Measurements from ENCODE around the gene CHAT. TPM values are rescaled to one million over a fixed set of nuclear protein-coding genes. Genes with fewer than 3 reads are reported as not detected.

Gene CHAT
- total RNA-seq, 2 donors from 2014 or later = not detected

GRCh38 chr10:49606981-49607535 is 6.8 kb upstream of the CHAT start:
- ATAC-seq = peak in 1 of 2 donors; percentile 73
- DNase-seq (ENCODE audit: low spot score in 2 of 2) = peak; percentile 56 to 79
- Mint-ChIP-seq H3K36me3 (peaks cover 8 to 22% of the 10 kb centered on the region in 2 donors), H3K27ac (no peak overlapping the region), H3K9me3 (peaks cover 0 to 11% of the 10 kb centered on the region in 2 donors)

- H3K27ac Mint-ChIP-seq = no peak overlapping the region
- peak in 1 of 2 donors; percentile 31 for DNase-seq (ENCODE audit: low spot score in 2 of 2)
- ATAC-seq = no peak
- H3K9me3 Mint-ChIP-seq = peaks cover 5 to 11% of the 10 kb centered on the region in 2 donors
- H3K36me3 Mint-ChIP-seq = peaks cover 14 to 29% of the 10 kb centered on the region in 2 donors
Observed at GRCh38 chr10:49608166-49609005, 5.5 kb upstream of the CHAT start.

- peaks cover 5 to 11% of the 10 kb centered on the region in 2 donors for H3K9me3 Mint-ChIP-seq
- ATAC-seq (no peak), DNase-seq (ENCODE audit: low spot score in 2 of 2) (no peak)
- H3K27ac Mint-ChIP-seq = no peak overlapping the region
- H3K36me3 Mint-ChIP-seq = peaks cover 14 to 29% of the 10 kb centered on the region in 2 donors
Observed at GRCh38 chr10:49609006-49609282, 4.9 kb upstream of the CHAT start.

GRCh38 chr10:49609283-49610113 is 4.3 kb upstream of the CHAT start:
- no peak for DNase-seq (ENCODE audit: low spot score in 2 of 2)
- peaks cover 5 to 11% of the 10 kb centered on the region in 2 donors for H3K9me3 Mint-ChIP-seq
- H3K27ac Mint-ChIP-seq = no peak overlapping the region
- H3K36me3 Mint-ChIP-seq = peaks cover 14 to 29% of the 10 kb centered on the region in 2 donors
- no peak for ATAC-seq

GRCh38 chr10:49610114-49610457 is 3.8 kb upstream of the CHAT start, which contains the start of gene SLC18A3:
Gene SLC18A3, plus strand, starts transcription at chr10:49610310. Its CDS starts 431 bp downstream, at chr10:49610741.
- Mint-ChIP-seq H3K27ac (no peak within 1 kb of the TSS), H3K9me3 (peaks cover 5 to 7% of the 10 kb centered on the region in 2 donors), H3K36me3 (peaks cover 14 to 25% of the 10 kb centered on the region in 2 donors)
- no peak for DNase-seq (ENCODE audit: low spot score in 2 of 2)
- no peak for ATAC-seq

GRCh38 chr10:49610458-49611165 is 3.2 kb upstream of the CHAT start:
- H3K27ac Mint-ChIP-seq = no peak overlapping the region
- DNase-seq (ENCODE audit: low spot score in 2 of 2) (peak in 1 of 2 donors; percentile 16), ATAC-seq (no peak)
- peaks cover 14 to 25% of the 10 kb centered on the region in 2 donors for H3K36me3 Mint-ChIP-seq
- H3K9me3 Mint-ChIP-seq = peaks cover 3 to 5% of the 10 kb centered on the region in 2 donors

- DNase-seq (ENCODE audit: low spot score in 2 of 2) (peak in 1 of 2 donors; percentile 38), ATAC-seq (no peak)
- H3K36me3 Mint-ChIP-seq = peaks cover 14 to 25% of the 10 kb centered on the region in 2 donors
- H3K27ac Mint-ChIP-seq = peak overlapping the region in 1 of 2 donors; percentile 68
- H3K9me3 Mint-ChIP-seq = peaks cover 3 to 5% of the 10 kb centered on the region in 2 donors
Observed at GRCh38 chr10:49611166-49611815, 2.5 kb upstream of the CHAT start.

GRCh38 chr10:49611816-49612512 is 1.9 kb upstream of the CHAT start:
- Mint-ChIP-seq H3K36me3 (peaks cover 14 to 25% of the 10 kb centered on the region in 2 donors), H3K9me3 (peaks cover 3 to 5% of the 10 kb centered on the region in 2 donors), H3K27ac (peak overlapping the region in 1 of 2 donors; percentile 89)
- no peak for ATAC-seq
- DNase-seq (ENCODE audit: low spot score in 2 of 2) = peak in 1 of 2 donors; percentile 34

- H3K9me3 Mint-ChIP-seq = peaks cover 2 to 5% of the 10 kb centered on the region in 2 donors
- H3K36me3 Mint-ChIP-seq = peaks cover 14 to 18% of the 10 kb centered on the region in 2 donors
- peak in 1 of 2 donors; percentile 47 for DNase-seq (ENCODE audit: low spot score in 2 of 2)
- ATAC-seq = peak in 1 of 2 donors; percentile 40
- peak overlapping the region in 1 of 2 donors; percentile 89 for H3K27ac Mint-ChIP-seq
Observed at GRCh38 chr10:49612513-49613164, 1.2 kb upstream of the CHAT start.

GRCh38 chr10:49613165-49613881 is 514 bp upstream of the CHAT start:
- ATAC-seq (no peak), DNase-seq (ENCODE audit: low spot score in 2 of 2) (peak in 1 of 2 donors; percentile 18)
- H3K36me3 Mint-ChIP-seq = peaks cover 14 to 15% of the 10 kb centered on the region in 2 donors
- peak overlapping the region in 1 of 2 donors; percentile 29 for H3K27ac Mint-ChIP-seq
- peaks cover 0 to 5% of the 10 kb centered on the region in 2 donors for H3K9me3 Mint-ChIP-seq

- no peak for DNase-seq (ENCODE audit: low spot score in 2 of 2)
- H3K9me3 Mint-ChIP-seq = peaks cover 0 to 5% of the 10 kb centered on the region in 2 donors
- peaks cover 14 to 15% of the 10 kb centered on the region in 2 donors for H3K36me3 Mint-ChIP-seq
- no peak for ATAC-seq
- no peak overlapping the region for H3K27ac Mint-ChIP-seq
Observed at GRCh38 chr10:49614242-49615198, 683 bp downstream of the CHAT start.

- H3K9me3 Mint-ChIP-seq = peaks cover 0 to 5% of the 10 kb centered on the region in 2 donors
- peaks cover 14 to 15% of the 10 kb centered on the region in 2 donors for H3K36me3 Mint-ChIP-seq
- no peak overlapping the region for H3K27ac Mint-ChIP-seq
- ATAC-seq (no peak), DNase-seq (ENCODE audit: low spot score in 2 of 2) (peak in 1 of 2 donors; percentile 25)
Observed at GRCh38 chr10:49615213-49615612, 1.4 kb downstream of the CHAT start.

GRCh38 chr10:49615721-49616120 is 1.9 kb downstream of the CHAT start:
- DNase-seq (ENCODE audit: low spot score in 2 of 2) (peak in 1 of 2 donors; percentile 30), ATAC-seq (no peak)
- H3K27ac Mint-ChIP-seq = no peak overlapping the region
- peaks cover 0 to 5% of the 10 kb centered on the region in 2 donors for H3K9me3 Mint-ChIP-seq
- H3K36me3 Mint-ChIP-seq = peaks cover 14 to 15% of the 10 kb centered on the region in 2 donors
